Chondrocyte (in vitro differentiated cells): Measurements from ENCODE around the gene HELB. TPM values are rescaled to one million over a fixed set of nuclear protein-coding genes. Genes with fewer than 3 reads are reported as not detected.

Experiments used
- DNase-seq: peaks from one replicate; pipeline ENCODE4 v3.0.0; 2021; ENCODE audit warnings: mixed read lengths, low spot score
- H3K27ac Mint-ChIP-seq: one replicate; pipeline ENCODE4 v1.8.0; 2021; ENCODE audit warnings: mild to moderate bottlenecking, moderate library complexity, mixed read lengths; ENCODE audit not compliant: unreplicated experiment
- H3K27me3 Mint-ChIP-seq: 2 replicates; pipeline ENCODE4 v1.8.0; 2021; ENCODE audit warnings: low read depth, mixed read lengths
- H3K36me3 Mint-ChIP-seq: 2 replicates; pipeline ENCODE4 v1.8.0; 2021; ENCODE audit warnings: low read depth, mixed read lengths
- H3K4me1 Mint-ChIP-seq: 2 replicates; pipeline ENCODE4 v1.8.0; 2021; ENCODE audit warnings: low read depth, mild to moderate bottlenecking, mixed read lengths
- H3K4me3 Mint-ChIP-seq: one replicate; pipeline ENCODE4 v1.8.0; 2021; ENCODE audit warnings: mild to moderate bottlenecking, moderate library complexity, mixed read lengths; ENCODE audit not compliant: unreplicated experiment
- H3K9me3 Mint-ChIP-seq: 2 replicates; pipeline ENCODE4 v1.8.0; 2021; ENCODE audit warnings: low read depth, mixed read lengths
- CTCF ChIP-seq: fragments of 200-600 bp; sonication (generic); IDR thresholded peaks from 2 replicates; pipeline ENCODE4 v1.5.0; 2021; ENCODE audit warnings: antibody characterized with exemption, mild to moderate bottlenecking, moderate library complexity
- total RNA-seq: library from RNA; stranded (reverse); gene quantifications from 3 replicates; pipeline ENCODE4 v1.2.1, GENCODE V29; 2021

Gene HELB
- total RNA-seq, 1 donor from 2014 or later = 2.3 TPM

- Mint-ChIP-seq H3K4me3 (no peak overlapping the region), H3K36me3 (no peaks in the 10 kb centered on the region), H3K27me3 (no peaks in the 10 kb centered on the region), H3K9me3 (no peaks in the 10 kb centered on the region), H3K4me1 (no peaks in the 10 kb centered on the region), H3K27ac (no peak overlapping the region)
- DNase-seq = no peak
- TF ChIP-seq CTCF = no peak
Measured at GRCh38 chr12:66359300-66359699, 57.0 kb downstream of the HELB start.

- no peak for DNase-seq
- Mint-ChIP-seq H3K36me3 (no peaks in the 10 kb centered on the region), H3K9me3 (no peaks in the 10 kb centered on the region), H3K4me1 (no peaks in the 10 kb centered on the region), H3K27ac (no peak overlapping the region), H3K27me3 (no peaks in the 10 kb centered on the region), H3K4me3 (no peak overlapping the region)
- no peak for TF ChIP-seq CTCF
Measured at GRCh38 chr12:66361703-66362102, 59.4 kb downstream of the HELB start.

GRCh38 chr12:66365718-66366490, 63.6 kb downstream of the HELB start:
- H3K27me3 Mint-ChIP-seq = no peaks in the 10 kb centered on the region
- no peak overlapping the region for H3K27ac Mint-ChIP-seq
- H3K4me1 Mint-ChIP-seq = no peaks in the 10 kb centered on the region
- H3K4me3 Mint-ChIP-seq = no peak overlapping the region
- no peaks in the 10 kb centered on the region for H3K9me3 Mint-ChIP-seq
- no peak for TF ChIP-seq CTCF
- no peaks in the 10 kb centered on the region for H3K36me3 Mint-ChIP-seq
- no peak for DNase-seq

- no peak for TF ChIP-seq CTCF
- no peak for DNase-seq
- Mint-ChIP-seq H3K27me3 (no peaks in the 10 kb centered on the region), H3K4me3 (no peak overlapping the region), H3K36me3 (no peaks in the 10 kb centered on the region), H3K4me1 (no peaks in the 10 kb centered on the region), H3K27ac (no peak overlapping the region), H3K9me3 (no peaks in the 10 kb centered on the region)
Measured at GRCh38 chr12:66367015-66367667, 64.8 kb downstream of the HELB start.

- TF ChIP-seq CTCF = no peak
- no peak for DNase-seq
- Mint-ChIP-seq H3K4me3 (no peak overlapping the region), H3K27ac (no peak overlapping the region), H3K9me3 (no peaks in the 10 kb centered on the region), H3K4me1 (peaks cover 14% of the 10 kb centered on the region), H3K27me3 (no peaks in the 10 kb centered on the region), H3K36me3 (no peaks in the 10 kb centered on the region)
Measured at GRCh38 chr12:66371982-66372381, 69.7 kb downstream of the HELB start.
